K562 (cell line): Measurements from ENCODE around the gene MICAL1. TPM values are rescaled to one million over a fixed set of nuclear protein-coding genes. Genes with fewer than 3 reads are reported as not detected.

Experiments used
- ATF7 ChIP-seq: fragments of 450-650 bp; IDR thresholded peaks from 2 replicates; pipeline ENCODE4 v1.7.1; 2014; ENCODE audit warnings: mild to moderate bottlenecking, moderate library complexity
- CTCFL ChIP-seq: IDR thresholded peaks from 2 replicates; pipeline ENCODE4 v1.6.1; 2011; ENCODE audit warnings: borderline replicate concordance, low read depth, mild to moderate bottlenecking, moderate library complexity, low read length; ENCODE audit not compliant: insufficient read depth, poor library complexity, severe bottlenecking
- EP300 ChIP-seq: IDR thresholded peaks from 2 replicates; pipeline ENCODE4 v1.6.1; 2012; ENCODE audit warnings: low read length, improper control_type of control experiment
- GATAD2B ChIP-seq: fragments of 450-650 bp; IDR thresholded peaks from 2 replicates; pipeline ENCODE4 v1.6.1; 2017; ENCODE audit warnings: mild to moderate bottlenecking, borderline replicate concordance
- MGA ChIP-seq: fragments of 450-650 bp; IDR thresholded peaks from 2 replicates; pipeline ENCODE4 v1.6.1; 2016; ENCODE audit warnings: mild to moderate bottlenecking, moderate library complexity
- NCOA1 ChIP-seq: fragments of 450-650 bp; IDR thresholded peaks from 2 replicates; pipeline ENCODE4 v1.6.1; 2016; ENCODE audit warnings: low read depth
- SMARCC2 ChIP-seq: fragments of 450-650 bp; IDR thresholded peaks from 2 replicates; pipeline ENCODE4 v1.6.1; 2017; ENCODE audit warnings: antibody characterized with exemption, moderate library complexity, mild to moderate bottlenecking, low read depth
- ZNF311 ChIP-seq: fragments of 250-450 bp; sonication (Bioruptor Pico); IDR thresholded peaks from 2 replicates; pipeline ENCODE4 v1.4.0; 2020; ENCODE audit warnings: mild to moderate bottlenecking, moderate library complexity
- ZNF398 ChIP-seq: fragments of 250-450 bp; sonication (Bioruptor Pico); IDR thresholded peaks from 2 replicates; pipeline ENCODE4 v1.8.0; 2021; ENCODE audit warnings: moderate library complexity, mild to moderate bottlenecking, inconsistent platforms
- polyA plus RNA-seq, 8 experiments: library from polyadenylated mRNA; depleted of rRNA in 4 of 8; stranded (reverse) in 5 of 8; unstranded in 3 of 8; fragments of >200 nt; fragmentation: Nextera tagmentation in 2 of 8; fragmentation: Illumina TruSeq in 1 of 8; extraction: Ambion mirVana in 2 of 8; extraction: Trizol in 1 of 8; gene quantifications; 2 replicates each; pipeline versions ENCODE4 v1.2.1 to v1.2.3, GENCODE V29; 2011 to 2014; ENCODE audit warnings: inconsistent platforms in 1 of 8, missing spikeins in 1 of 8
- total RNA-seq, 7 experiments: library from RNA; depleted of rRNA in 6 of 7; stranded (reverse); fragments of >200 nt in 6 of 7; fragmentation: Illumina TruSeq in 2 of 7; extraction: Trizol in 2 of 7; gene quantifications; 2 replicates each; pipeline versions ENCODE4 v1.2.1 to v1.2.3, GENCODE V29; 2011 to 2021; ENCODE audit warnings: low replicate concordance in 1 of 7

MICAL1 gene
- total and polyA plus RNA-seq, 9 of the 15 experiments (the other 6 are each of a cell fraction or from before 2014, with no cell fraction given) = 0.07 to 15.2 (median 7.0) TPM

- TF ChIP-seq CTCFL (no peak), EP300 (0 out of 2 replicates have a peak, but pooled peaks have one; percentile 21), SMARCC2 (no peak), ATF7 (0 out of 2 replicates have a peak, but pooled peaks have one; percentile 19), NCOA1 (no peak), GATAD2B (no peak), ZNF398 (no peak), MGA (0 out of 2 replicates have a peak, but pooled peaks have one; percentile 5), ZNF311 (no peak)
Observed at GRCh38 chr6:109491207-109491938, 35.8 kb upstream of the MICAL1 start (continued).
